ENCODE data around the gene CCDC47. TPM values are rescaled to one million over a fixed set of nuclear protein-coding genes. Genes with fewer than 3 reads are reported as not detected.
A peak's percentile ranks its signal among the peaks of the same experiment; 100 is the strongest.
"Not testable (repeated sequence)": the region's sequence is repeated elsewhere in the genome, so short reads cannot be mapped to it uniquely, and the experiment has no call there.

Gene CCDC47
- total RNA-seq, 1 donor from 2014 or later, result 90.1 TPM

GRCh38 chr17:63751806-63752205 lies 21.6 kb downstream of the CCDC47 start:
- no peak for ATAC-seq
- no peak for DNase-seq
- intact Hi-C loops (cut with micrococcal nuclease), result no loop called here

- peak; percentile 100 for ATAC-seq
- peak; percentile 99 for DNase-seq
- intact Hi-C loops (cut with micrococcal nuclease), result no loop called here
These were observed 31.8 kb downstream of the CCDC47 start, which contains the start of gene STRADA for GRCh38 chr17:63741408-63742173. Gene STRADA, minus strand, starts transcription at chr17:63741799. Its CDS starts 13,430 bp downstream, at chr17:63728369.

GRCh38 chr17:63741143-63741407 lies 32.3 kb downstream of the CCDC47 start:
- ATAC-seq, result peak; percentile 50
- intact Hi-C loops (cut with micrococcal nuclease), result no loop called here
- no peak for DNase-seq

GRCh38 chr17:63740464-63741142 lies 32.8 kb downstream of the CCDC47 start:
- ATAC-seq (no peak), DNase-seq (no peak)
- intact Hi-C loops (cut with micrococcal nuclease), result no loop called here

GRCh38 chr17:63735691-63736090 lies 37.7 kb downstream of the CCDC47 start:
- ATAC-seq (no peak), DNase-seq (no peak)
- intact Hi-C loops (cut with micrococcal nuclease), result no loop called here

GRCh38 chr17:63722403-63722802 lies 51.0 kb downstream of the CCDC47 start:
- DNase-seq (no peak), ATAC-seq (peak; percentile 57)
- intact Hi-C loops (cut with micrococcal nuclease), result no loop called here

- DNase-seq; ATAC-seq; intact Hi-C loops (cut with micrococcal nuclease): not testable (repeated sequence)
These were observed 53.2 kb downstream of the CCDC47 start for GRCh38 chr17:63720194-63720593.

GRCh38 chr17:63718988-63719387 lies 54.4 kb downstream of the CCDC47 start:
- DNase-seq (no peak), ATAC-seq (no peak)
- intact Hi-C loops (cut with micrococcal nuclease), result no loop called here

- DNase-seq (no peak), ATAC-seq (no peak)
- intact Hi-C loops (cut with micrococcal nuclease), result no loop called here
These were observed 57.0 kb downstream of the CCDC47 start for GRCh38 chr17:63716426-63716825.

GRCh38 chr17:63714550-63715277 lies 58.7 kb downstream of the CCDC47 start:
- peak; percentile 91 for ATAC-seq
- intact Hi-C loops (cut with micrococcal nuclease), result no loop called here
- no peak for DNase-seq

GRCh38 chr17:63709110-63709509 lies 64.3 kb downstream of the CCDC47 start:
- ATAC-seq (no peak), DNase-seq (no peak)
- intact Hi-C loops (cut with micrococcal nuclease), result no loop called here

- ATAC-seq, result no peak
- no peak for DNase-seq
- intact Hi-C loops (cut with micrococcal nuclease), result no loop called here
These were observed 66.2 kb downstream of the CCDC47 start for GRCh38 chr17:63707151-63707550.

- no peak for ATAC-seq
- DNase-seq, result no peak
These were observed 66.9 kb downstream of the CCDC47 start for GRCh38 chr17:63706336-63707082.

GRCh38 chr17:63705657-63706056 lies 67.7 kb downstream of the CCDC47 start:
- intact Hi-C loops (cut with micrococcal nuclease), result no loop called here
- no peak for ATAC-seq

More at GRCh38 chr17:63706336-63707082, 66.9 kb downstream of the CCDC47 start:
- intact Hi-C loops (cut with micrococcal nuclease), result no loop called here

GRCh38 chr17:63704836-63705235 lies 68.6 kb downstream of the CCDC47 start:
- no peak for DNase-seq
- intact Hi-C loops (cut with micrococcal nuclease), result no loop called here
- no peak for ATAC-seq

More at GRCh38 chr17:63705657-63706056, 67.7 kb downstream of the CCDC47 start:
- no peak for DNase-seq

- intact Hi-C loops (cut with micrococcal nuclease), result no loop called here
- DNase-seq (no peak), ATAC-seq (no peak)
These were observed 69.2 kb downstream of the CCDC47 start for GRCh38 chr17:63704259-63704576.

GRCh38 chr17:63703556-63704258 lies 69.7 kb downstream of the CCDC47 start:
- intact Hi-C loops (cut with micrococcal nuclease), result no loop called here

GRCh38 chr17:63703029-63703428 lies 70.4 kb downstream of the CCDC47 start:
- intact Hi-C loops (cut with micrococcal nuclease), result no loop called here
- DNase-seq, result no peak
- ATAC-seq, result no peak

More at GRCh38 chr17:63703556-63704258, 69.7 kb downstream of the CCDC47 start:
- ATAC-seq, result no peak
- no peak for DNase-seq

GRCh38 chr17:63702721-63703015 lies 70.7 kb downstream of the CCDC47 start:
- intact Hi-C loops (cut with micrococcal nuclease), result no loop called here
- DNase-seq (no peak), ATAC-seq (no peak)
